GM04504 (cell line): ENCODE measurements around the gene NOL9.
A peak's percentile ranks its signal among the peaks of the same experiment; 100 is the strongest.

ENCODE experiments used
- DNase-seq: peaks from one replicate; pipeline ENCODE4 v3.0.0-alpha.2; 2012; ENCODE audit warnings: low read depth

NOL9 gene

DNA sequence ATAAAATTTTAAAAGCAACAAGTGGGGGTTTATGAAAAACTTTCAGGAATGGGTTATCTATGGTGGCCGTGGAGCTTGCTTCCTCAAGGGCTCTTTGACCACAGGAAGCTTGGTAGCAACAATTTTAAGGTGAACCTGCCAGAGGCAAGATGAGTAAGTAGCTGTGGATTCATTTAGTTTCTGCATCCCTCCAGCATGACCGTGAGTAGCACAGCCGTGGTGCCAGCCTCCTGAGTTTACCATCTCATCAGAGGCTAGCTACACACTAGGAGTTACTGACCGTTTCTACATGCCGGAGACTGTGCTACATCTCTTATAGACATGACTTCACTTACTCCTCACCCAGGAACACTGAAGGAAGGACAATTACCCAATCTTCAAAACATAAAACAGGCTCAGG is 32.8 kb downstream of the NOL9 start:
- no peak for DNase-seq

DNA sequence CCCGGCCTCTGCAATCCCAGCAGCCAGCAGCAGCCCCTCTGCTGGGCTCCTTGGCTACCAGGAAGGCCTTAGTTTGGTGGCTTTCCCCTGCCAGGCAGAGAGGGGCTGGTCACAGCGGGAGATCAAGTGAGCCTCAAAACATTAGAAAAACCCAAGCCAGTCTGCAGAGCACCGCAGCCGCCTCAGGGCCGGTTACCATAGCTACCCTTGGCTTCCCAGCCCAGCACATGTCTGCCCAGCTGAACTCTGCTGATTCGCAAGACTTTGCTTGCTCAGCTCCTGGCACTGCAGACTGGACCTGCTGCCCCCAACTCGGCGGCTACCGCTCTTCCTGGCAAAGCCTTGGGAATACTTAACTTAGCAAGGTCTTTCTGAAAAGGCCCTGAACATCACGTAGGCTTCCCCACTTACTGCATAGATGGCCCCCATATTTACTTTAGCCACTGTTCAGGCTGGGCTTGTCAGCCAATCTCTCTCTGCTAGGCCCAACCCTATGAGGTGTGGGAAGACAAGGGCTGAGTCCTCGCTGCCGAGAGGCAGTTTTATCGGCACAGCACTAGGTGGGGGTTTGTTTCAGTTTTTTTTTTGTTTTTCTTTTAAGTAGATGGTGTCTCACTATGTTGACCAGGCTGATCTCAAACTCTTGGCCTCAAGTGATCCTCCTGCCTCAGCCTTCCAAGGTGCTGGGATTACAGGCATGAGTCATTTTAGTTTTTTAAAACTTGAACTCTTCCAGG is 34.2 kb downstream of the NOL9 start:
- DNase-seq = peak; percentile 60

GRCh38 chr1:6519491-6519934 is 34.8 kb downstream of the NOL9 start:
- no peak for DNase-seq

DNA sequence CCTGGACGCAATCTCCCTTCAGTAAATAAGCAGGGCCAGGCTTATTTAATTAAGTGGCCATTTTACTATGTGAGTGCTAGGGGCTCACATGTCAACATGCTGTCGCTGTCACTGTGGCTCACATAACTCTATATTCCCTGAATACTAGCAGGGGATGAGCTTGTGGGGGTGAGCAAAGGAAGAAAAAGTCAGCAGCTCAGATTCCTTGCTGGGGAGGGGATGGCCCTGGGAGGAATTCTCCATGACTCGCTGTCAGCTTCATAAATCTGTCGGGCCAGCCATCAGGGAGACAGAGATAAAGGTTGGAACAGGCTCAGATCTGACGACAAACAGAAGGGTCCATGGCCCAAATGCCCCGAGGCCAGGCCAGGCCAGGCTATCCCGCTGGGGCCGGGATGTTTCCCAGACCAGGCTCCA is 36.9 kb downstream of the NOL9 start:
- no peak for DNase-seq

DNA sequence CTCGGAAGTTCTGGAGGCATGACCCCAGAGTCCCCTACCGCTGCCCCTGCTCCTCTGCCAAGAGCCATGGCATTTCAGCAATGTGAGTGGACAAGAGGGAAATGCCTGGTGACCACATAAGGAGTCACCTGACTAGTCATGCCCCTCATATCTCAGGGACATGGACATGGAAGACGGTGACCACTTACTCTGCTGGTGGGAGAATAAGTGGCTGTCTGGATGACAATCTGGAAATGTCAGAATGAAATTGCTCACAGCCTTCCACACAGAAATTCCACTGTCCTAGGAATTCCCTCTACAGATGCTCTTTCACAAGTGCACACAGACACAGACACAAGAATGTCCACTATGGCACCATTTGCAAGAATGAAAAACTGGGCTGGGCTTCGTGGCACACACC is 38.5 kb downstream of the NOL9 start:
- no peak for DNase-seq

- DNase-seq = no peak
Observed at GRCh38 chr1:6513320-6513801, 41.0 kb downstream of the NOL9 start.

- DNase-seq = no peak
Observed at GRCh38 chr1:6512908-6513280, 41.4 kb downstream of the NOL9 start.

- no peak for DNase-seq
Observed at GRCh38 chr1:6512245-6512907, 41.9 kb downstream of the NOL9 start.

DNA sequence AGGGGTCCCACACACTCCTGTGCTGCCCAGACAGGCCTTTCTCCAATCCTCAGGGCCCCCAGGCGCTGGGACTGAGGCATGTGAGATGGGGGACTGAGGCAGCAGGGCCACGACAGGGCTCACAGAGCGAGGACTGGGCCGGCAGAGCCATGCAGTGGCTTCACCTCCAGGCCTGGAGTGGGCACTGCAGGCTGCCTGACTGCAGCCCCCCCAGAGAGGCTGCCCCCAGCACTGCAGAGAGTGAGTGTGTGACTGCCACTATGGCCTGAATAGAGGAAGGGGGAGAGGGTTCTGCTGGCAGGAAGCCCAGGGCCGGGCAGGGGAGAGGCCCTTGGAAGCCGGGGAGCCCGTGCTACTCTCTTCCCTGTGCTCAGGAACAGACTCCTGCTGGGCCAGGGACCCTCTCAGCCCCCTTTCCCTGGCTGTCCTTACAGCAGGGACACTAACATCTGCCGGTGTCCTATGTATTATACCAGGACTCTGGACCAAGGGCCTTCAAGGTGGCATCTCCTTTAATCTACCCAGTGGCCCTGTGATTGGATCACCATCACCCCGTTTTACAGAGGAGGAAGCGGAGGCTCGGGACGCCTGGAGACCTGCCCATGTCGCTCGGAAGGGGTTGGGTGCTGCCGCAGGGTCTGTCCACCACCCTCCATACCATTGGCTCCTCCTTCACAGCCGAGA is 42.6 kb downstream of the NOL9 start:
- DNase-seq = no peak

DNA sequence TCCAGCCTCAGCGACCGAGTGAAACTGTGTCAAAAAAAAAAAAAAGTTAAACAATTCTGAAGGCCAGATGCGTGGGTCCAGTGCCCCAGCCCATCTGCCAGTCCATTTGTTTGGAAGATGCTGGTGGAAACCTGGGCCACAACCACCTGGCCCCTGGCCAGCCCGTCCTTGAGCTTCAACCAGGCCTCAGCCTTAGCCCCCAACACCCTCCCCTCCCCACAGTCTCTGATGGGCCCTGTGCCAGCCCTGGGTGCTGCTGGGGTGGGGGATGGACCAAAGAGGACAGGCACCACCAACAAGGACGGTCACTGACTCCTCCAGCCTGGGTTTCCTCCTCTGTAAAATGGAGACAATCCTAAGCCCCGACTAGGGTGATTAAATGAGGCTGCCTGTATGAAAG is 43.3 kb downstream of the NOL9 start:
- no peak for DNase-seq

GRCh38 chr1:6510493-6510892 is 43.8 kb downstream of the NOL9 start:
- DNase-seq = no peak

DNA sequence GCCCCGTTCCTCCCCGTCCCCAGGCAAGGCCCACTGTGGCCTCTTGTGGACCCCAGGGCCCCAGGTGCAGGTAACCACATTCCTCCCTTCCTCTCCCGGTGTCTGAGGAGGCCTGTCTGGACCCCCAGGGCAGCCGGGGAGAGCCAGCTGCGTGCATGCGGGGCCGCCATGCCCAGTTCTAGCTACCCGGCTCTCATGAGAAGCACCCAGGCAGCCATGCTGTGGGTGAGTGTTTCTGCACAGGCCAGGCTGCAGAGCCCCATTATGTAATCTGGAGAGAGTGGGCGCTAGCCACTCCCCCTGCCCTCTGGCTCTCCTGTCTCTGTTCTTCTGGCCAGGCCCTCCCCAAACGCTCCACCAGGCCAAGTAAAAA is 44.4 kb downstream of the NOL9 start:
- DNase-seq = no peak

DNA sequence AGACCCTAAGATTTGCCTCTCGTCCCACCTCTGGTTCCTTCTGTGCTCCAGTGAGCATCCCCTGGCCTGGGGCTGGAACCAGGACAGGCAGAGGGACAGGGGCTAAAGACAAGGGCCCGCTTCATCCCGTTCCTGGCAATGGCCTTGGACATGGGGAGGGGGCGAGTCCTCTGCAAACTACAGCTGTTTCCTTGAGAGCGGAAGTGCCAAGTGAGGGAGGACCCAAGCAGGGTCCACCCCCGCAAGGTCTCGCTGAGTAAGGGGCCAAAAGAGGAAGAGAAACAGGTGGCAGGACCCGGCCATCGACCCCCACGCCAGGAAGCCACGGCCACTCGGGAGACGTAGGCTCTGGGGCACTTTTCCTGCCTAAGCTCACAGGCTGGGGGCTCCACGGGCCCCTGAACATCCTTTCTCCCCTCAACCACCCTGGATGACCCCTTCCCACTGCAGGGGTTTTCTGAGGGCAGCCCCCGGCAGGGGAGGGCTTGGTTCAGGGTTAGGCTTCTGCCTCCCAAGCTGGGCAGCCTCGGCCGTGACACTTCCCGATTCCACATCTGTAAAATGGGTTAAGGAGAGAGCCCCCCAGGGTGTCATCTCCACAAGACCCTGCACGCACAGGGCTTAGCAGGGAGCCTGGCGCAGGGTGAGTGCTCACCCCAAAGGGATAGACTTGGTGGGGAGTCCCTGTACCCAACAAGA is 44.9 kb downstream of the NOL9 start:
- DNase-seq = no peak

DNA sequence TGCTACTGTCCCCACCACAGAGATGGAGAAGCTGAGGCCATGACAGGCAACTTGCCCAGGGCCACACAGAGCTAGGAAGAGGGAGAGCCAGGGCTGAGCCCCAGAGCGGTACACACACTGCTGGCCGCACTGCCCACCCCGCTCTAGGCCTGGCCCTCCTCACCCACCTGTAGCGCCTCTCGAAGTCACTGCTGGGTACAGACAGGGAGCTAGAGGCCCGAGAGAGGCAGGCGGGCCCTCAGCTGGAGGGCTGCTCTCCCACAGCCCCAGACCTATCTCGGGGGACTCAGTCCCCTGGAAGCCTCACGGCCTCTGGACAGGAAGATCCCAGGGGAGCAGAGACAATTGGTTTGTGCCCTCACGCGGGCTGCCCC is 45.5 kb downstream of the NOL9 start:
- DNase-seq = no peak

- DNase-seq = no peak
Observed at GRCh38 chr1:6508154-6508815, 46.0 kb downstream of the NOL9 start.

GRCh38 chr1:6507461-6507911 is 46.8 kb downstream of the NOL9 start:
- no peak for DNase-seq

DNA sequence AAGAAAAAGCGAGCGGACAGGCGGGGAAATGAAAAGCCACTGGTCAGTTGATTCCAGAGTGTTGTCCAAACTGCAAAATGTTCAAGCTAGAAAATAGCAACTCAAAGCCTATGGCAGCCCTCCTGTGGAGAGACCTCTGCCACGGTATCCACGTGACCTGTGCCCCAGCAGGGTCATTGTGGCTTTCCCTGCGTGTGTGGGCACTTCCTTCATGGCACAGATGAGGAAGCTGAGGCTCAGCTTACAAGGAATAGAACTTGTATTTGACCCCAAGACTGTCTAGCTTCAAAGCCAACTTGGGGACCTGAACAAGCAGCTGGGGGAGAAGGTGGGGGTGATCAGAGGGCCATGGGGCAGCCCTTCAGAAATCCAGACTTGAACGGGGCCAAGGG is 47.3 kb downstream of the NOL9 start:
- DNase-seq = no peak

DNA sequence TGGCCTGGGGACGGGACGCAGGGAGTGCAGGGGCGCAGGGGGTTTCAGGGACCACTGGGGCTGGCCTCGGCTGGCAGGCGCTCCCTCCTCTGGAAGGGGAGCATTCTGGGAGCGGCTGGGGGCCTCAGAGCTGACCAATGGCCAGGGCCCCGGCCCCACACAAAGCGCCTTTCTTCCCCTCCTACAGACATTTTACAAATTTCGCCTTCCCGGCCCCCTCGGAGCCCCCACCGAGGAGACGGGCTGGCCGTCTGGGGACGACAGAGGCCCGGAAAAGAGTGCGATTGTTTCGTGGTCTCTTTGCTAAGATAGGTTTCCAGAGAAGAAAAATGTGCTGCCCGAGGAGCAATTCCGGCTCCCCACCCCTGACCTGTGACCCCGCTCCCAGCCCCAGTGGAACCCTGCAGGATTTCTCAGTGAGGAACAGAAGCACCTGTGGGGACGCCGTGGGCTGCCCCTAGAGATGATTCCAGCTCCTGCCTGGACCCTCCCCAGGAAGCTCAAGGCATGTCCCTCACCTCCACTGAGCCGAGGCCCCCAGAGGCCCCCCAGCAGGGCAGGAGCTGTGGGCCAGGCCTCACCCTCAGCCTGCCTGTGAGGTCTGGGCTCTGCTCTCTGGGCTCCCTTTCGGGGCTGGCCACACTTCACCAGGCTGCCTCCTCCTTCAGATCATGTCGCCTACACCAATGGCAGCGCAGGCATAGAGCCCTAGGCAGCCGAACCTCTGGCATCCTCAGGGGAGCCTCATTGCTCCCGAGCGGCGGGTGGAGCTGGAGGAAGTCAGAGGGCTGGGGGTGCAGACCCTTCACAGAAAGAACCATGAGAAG is 47.9 kb downstream of the NOL9 start:
- no peak for DNase-seq

DNA sequence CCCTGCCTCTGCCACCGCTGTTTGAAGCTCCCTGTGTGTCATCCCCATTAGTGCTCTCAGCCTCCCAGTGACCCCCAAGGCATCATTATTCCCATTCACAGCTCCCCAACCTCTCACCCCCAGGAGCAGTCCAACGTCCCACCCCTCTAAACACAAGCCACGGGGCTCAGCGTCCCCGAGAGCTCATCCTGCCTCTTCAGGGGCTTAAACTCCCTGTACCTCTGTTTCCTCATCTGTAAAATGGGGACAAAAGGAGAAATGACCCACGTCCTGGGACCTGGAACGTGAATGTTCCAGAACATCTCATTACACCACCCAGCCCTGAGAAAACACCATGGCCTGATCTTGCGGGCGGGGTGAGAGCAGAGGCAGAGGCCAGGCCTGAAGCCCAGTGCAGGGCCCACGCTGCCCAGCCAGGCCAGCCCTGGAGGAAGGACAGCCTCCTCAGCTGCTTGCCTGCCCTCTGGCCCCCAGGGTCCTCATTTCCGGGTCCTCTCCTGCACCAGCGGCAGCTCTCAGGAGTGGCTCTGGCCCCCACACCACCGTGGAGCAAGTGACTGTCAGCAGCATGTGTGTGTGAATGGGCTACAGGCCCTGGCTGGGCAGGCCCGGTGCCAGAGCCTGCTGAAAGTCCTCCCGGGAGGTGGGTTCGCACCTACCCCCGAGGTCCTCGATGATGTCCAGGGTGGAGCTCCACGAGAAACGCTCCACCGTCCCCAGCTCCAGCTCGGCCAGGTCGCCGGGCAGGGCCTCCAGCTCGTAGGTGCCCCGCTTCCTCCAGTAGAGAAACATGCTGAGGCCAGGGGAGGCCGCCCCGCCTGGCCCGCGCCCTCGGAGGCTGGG is 48.7 kb downstream of the NOL9 start:
- no peak for DNase-seq

DNA sequence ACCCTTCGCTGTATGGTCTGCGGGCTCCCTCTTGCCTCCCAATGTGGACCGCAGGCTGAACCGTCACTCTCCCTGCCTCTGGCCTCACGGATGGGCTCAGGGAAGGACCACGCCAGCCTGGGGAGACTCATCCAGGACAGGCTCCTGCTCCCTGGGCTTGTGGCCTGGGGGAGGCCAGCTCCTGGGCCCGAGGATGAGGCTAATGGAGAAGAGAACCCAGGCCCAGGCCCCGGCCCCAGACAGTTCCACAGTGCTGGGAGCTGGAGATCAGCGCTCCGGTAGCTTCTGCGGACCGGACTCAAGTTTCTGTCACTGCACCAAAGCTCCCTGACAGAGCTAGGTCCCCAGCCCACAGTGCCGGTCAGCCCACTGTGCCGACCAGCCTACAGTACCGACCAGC is 49.4 kb downstream of the NOL9 start:
- no peak for DNase-seq
